Mucosa of rectum (tissue), 2 donors: ENCODE measurements around the gene RALBP1.
"Not testable (repeated sequence)": the region's sequence is repeated elsewhere in the genome, so short reads cannot be mapped to it uniquely, and the experiment has no call there.

Experiments used
- H3K27ac ChIP-seq, 2 donors: one replicate each; pipeline ENCODE4 v1.7.0; 2013; ENCODE audit warnings: inconsistent platforms in 2 of 2, low read depth in 2 of 2, low read length in 2 of 2
- H3K27me3 ChIP-seq, 2 donors: one replicate each; pipeline ENCODE4 v1.7.0; 2013; ENCODE audit warnings: low read length in 2 of 2; ENCODE audit not compliant: control insufficient read depth in 2 of 2, insufficient read depth in 2 of 2
- H3K36me3 ChIP-seq, 2 donors: one replicate each; pipeline ENCODE4 v1.7.0; 2013; ENCODE audit warnings: low read length in 2 of 2; ENCODE audit not compliant: control insufficient read depth in 2 of 2, insufficient read depth in 2 of 2
- H3K4me1 ChIP-seq, 2 donors: one replicate each; pipeline ENCODE4 v1.7.0; 2013; ENCODE audit warnings: low read length in 2 of 2, mild to moderate bottlenecking in 1 of 2; ENCODE audit not compliant: control insufficient read depth in 2 of 2, insufficient read depth in 2 of 2
- H3K4me3 ChIP-seq, 2 donors: one replicate each; pipeline ENCODE4 v1.7.0; 2013; ENCODE audit warnings: low read length in 2 of 2
- H3K9ac ChIP-seq, 2 donors: one replicate each; pipeline ENCODE4 v1.7.0; 2013; ENCODE audit warnings: low read length in 2 of 2, low read depth in 1 of 2, mild to moderate bottlenecking in 1 of 2
- H3K9me3 ChIP-seq, 2 donors: one replicate each; pipeline ENCODE4 v1.7.0; 2013; ENCODE audit warnings: low read length in 2 of 2; ENCODE audit not compliant: control insufficient read depth in 2 of 2
- donor health status: healthy.
- donor health status: Normal muscosa, but diverticular disease.

Gene RALBP1

GRCh38 chr18:9474983-9475642 lies at the start of gene RALBP1:
Gene RALBP1 (plus strand): TSS chr18:9475513. CDS start chr18:9513046, 37,533 bp downstream.
- H3K36me3 ChIP-seq, result no peaks in the 10 kb centered on the region
- H3K4me1 ChIP-seq, result peaks cover 2 to 16% of the 10 kb centered on the region in 2 donors
- peak within 1 kb of the TSS; percentile 83 to 99 for H3K4me3 ChIP-seq
- peak within 1 kb of the TSS; percentile 97 to 98 for H3K9ac ChIP-seq
- peak within 1 kb of the TSS; percentile 96 to 100 for H3K27ac ChIP-seq
- H3K27me3 ChIP-seq, result no peaks in the 10 kb centered on the region
- H3K9me3 ChIP-seq, result no peaks in the 10 kb centered on the region

- no peaks in the 10 kb centered on the region for H3K4me1 ChIP-seq
- H3K4me3 ChIP-seq, result no peak overlapping the region
- H3K27me3 ChIP-seq, result no peaks in the 10 kb centered on the region
- no peak overlapping the region for H3K9ac ChIP-seq
- H3K27ac ChIP-seq, result no peak overlapping the region
- peaks cover 0 to 7% of the 10 kb centered on the region in 2 donors for H3K9me3 ChIP-seq
- H3K36me3 ChIP-seq, result no peaks in the 10 kb centered on the region
Measured at GRCh38 chr18:9426753-9427152, 48.6 kb upstream of the RALBP1 start.

- Histone ChIP-seq H3K4me3 (no peak overlapping the region), H3K9me3 (peaks cover 0 to 7% of the 10 kb centered on the region in 2 donors), H3K9ac (no peak overlapping the region), H3K4me1 (no peaks in the 10 kb centered on the region), H3K27ac (no peak overlapping the region), H3K36me3 (no peaks in the 10 kb centered on the region), H3K27me3 (no peaks in the 10 kb centered on the region)
Measured at GRCh38 chr18:9428301-9428706, 47.0 kb upstream of the RALBP1 start.

GRCh38 chr18:9428862-9429661 lies 46.3 kb upstream of the RALBP1 start:
- Histone ChIP-seq H3K9me3 (peaks cover 0 to 2% of the 10 kb centered on the region in 2 donors), H3K27me3 (no peaks in the 10 kb centered on the region), H3K4me1 (no peaks in the 10 kb centered on the region), H3K9ac (no peak overlapping the region), H3K27ac (no peak overlapping the region), H3K4me3 (no peak overlapping the region), H3K36me3 (no peaks in the 10 kb centered on the region)

- Histone ChIP-seq H3K4me3 (no peak overlapping the region), H3K9ac (no peak overlapping the region), H3K9me3 (no peaks in the 10 kb centered on the region), H3K36me3 (no peaks in the 10 kb centered on the region), H3K27ac (no peak overlapping the region), H3K27me3 (no peaks in the 10 kb centered on the region), H3K4me1 (no peaks in the 10 kb centered on the region)
Measured at GRCh38 chr18:9429662-9429993, 45.7 kb upstream of the RALBP1 start.

- not testable (repeated sequence) for H3K4me3 ChIP-seq, H3K27ac ChIP-seq, H3K36me3 ChIP-seq, H3K9me3 ChIP-seq, H3K27me3 ChIP-seq, H3K9ac ChIP-seq, H3K4me1 ChIP-seq
Measured at GRCh38 chr18:9430315-9430714, 45.0 kb upstream of the RALBP1 start.

- Histone ChIP-seq H3K9me3 (no peaks in the 10 kb centered on the region), H3K4me1 (no peaks in the 10 kb centered on the region), H3K36me3 (no peaks in the 10 kb centered on the region), H3K27me3 (no peaks in the 10 kb centered on the region), H3K4me3 (no peak overlapping the region), H3K27ac (no peak overlapping the region), H3K9ac (no peak overlapping the region)
Measured at GRCh38 chr18:9431296-9431695, 44.0 kb upstream of the RALBP1 start.

- H3K4me1 ChIP-seq, H3K27me3 ChIP-seq, H3K4me3 ChIP-seq, H3K36me3 ChIP-seq, H3K9ac ChIP-seq, H3K27ac ChIP-seq, H3K9me3 ChIP-seq: not testable (repeated sequence)
Measured at GRCh38 chr18:9433122-9433521, 42.2 kb upstream of the RALBP1 start.

GRCh38 chr18:9433671-9434121 lies 41.6 kb upstream of the RALBP1 start:
- no peaks in the 10 kb centered on the region for H3K4me1 ChIP-seq
- H3K4me3 ChIP-seq, result no peak overlapping the region
- no peak overlapping the region for H3K9ac ChIP-seq
- H3K36me3 ChIP-seq, result no peaks in the 10 kb centered on the region
- no peak overlapping the region for H3K27ac ChIP-seq
- no peaks in the 10 kb centered on the region for H3K27me3 ChIP-seq
- no peaks in the 10 kb centered on the region for H3K9me3 ChIP-seq

GRCh38 chr18:9434122-9434701 lies 41.1 kb upstream of the RALBP1 start:
- Histone ChIP-seq H3K9ac (no peak overlapping the region), H3K4me3 (no peak overlapping the region), H3K36me3 (no peaks in the 10 kb centered on the region), H3K27ac (no peak overlapping the region), H3K27me3 (no peaks in the 10 kb centered on the region), H3K4me1 (no peaks in the 10 kb centered on the region), H3K9me3 (no peaks in the 10 kb centered on the region)
